ENCODE data around the gene SGCD. TPM values are rescaled to one million over a fixed set of nuclear protein-coding genes. Genes with fewer than 3 reads are reported as not detected.

Gene SGCD
- total RNA-seq, 1 donor from 2014 or later, result not detected

- intact Hi-C loops (cut with micrococcal nuclease), result no loop called here
Measured at GRCh38 chr5:156361436-156362109, 34.6 kb downstream of the SGCD start.

- intact Hi-C loops (cut with micrococcal nuclease), result no loop called here
Measured at GRCh38 chr5:156363861-156364260, 36.9 kb downstream of the SGCD start.

GRCh38 chr5:156366521-156366920, 39.6 kb downstream of the SGCD start:
- intact Hi-C loops (cut with micrococcal nuclease), result no loop called here

GRCh38 chr5:156367597-156367996, 40.6 kb downstream of the SGCD start:
- intact Hi-C loops (cut with micrococcal nuclease), result no loop called here

- intact Hi-C loops (cut with micrococcal nuclease), result no loop called here
Measured at GRCh38 chr5:156375895-156376495, 49.0 kb downstream of the SGCD start.

- intact Hi-C loops (cut with micrococcal nuclease), result no loop called here
Measured at GRCh38 chr5:156376751-156377150, 49.8 kb downstream of the SGCD start.

- intact Hi-C loops (cut with micrococcal nuclease), result no loop called here
Measured at GRCh38 chr5:156378159-156378558, 51.2 kb downstream of the SGCD start.

GRCh38 chr5:156379206-156379605, 52.2 kb downstream of the SGCD start:
- intact Hi-C loops (cut with micrococcal nuclease), result no loop called here

GRCh38 chr5:156380848-156381247, 53.9 kb downstream of the SGCD start:
- intact Hi-C loops (cut with micrococcal nuclease), result no loop called here

GRCh38 chr5:156383510-156384265, 56.7 kb downstream of the SGCD start:
- intact Hi-C loops (cut with micrococcal nuclease), result no loop called here

GRCh38 chr5:156385416-156385815, 58.5 kb downstream of the SGCD start:
- intact Hi-C loops (cut with micrococcal nuclease), result no loop called here

- intact Hi-C loops (cut with micrococcal nuclease), result no loop called here
Measured at GRCh38 chr5:156386976-156387375, 60.0 kb downstream of the SGCD start.

- intact Hi-C loops (cut with micrococcal nuclease), result no loop called here
Measured at GRCh38 chr5:156387391-156387790, 60.4 kb downstream of the SGCD start.

- intact Hi-C loops (cut with micrococcal nuclease), result no loop called here
Measured at GRCh38 chr5:156388233-156388632, 61.3 kb downstream of the SGCD start.

GRCh38 chr5:156391139-156391538, 64.2 kb downstream of the SGCD start:
- intact Hi-C loops (cut with micrococcal nuclease), result no loop called here

GRCh38 chr5:156393980-156394379, 67.0 kb downstream of the SGCD start:
- intact Hi-C loops (cut with micrococcal nuclease), result no loop called here

GRCh38 chr5:156394642-156395305, 67.8 kb downstream of the SGCD start:
- intact Hi-C loops (cut with micrococcal nuclease), result no loop called here

- intact Hi-C loops (cut with micrococcal nuclease), result no loop called here
Measured at GRCh38 chr5:156395306-156395675, 68.3 kb downstream of the SGCD start.

GRCh38 chr5:156396063-156396829, 69.3 kb downstream of the SGCD start:
- intact Hi-C loops (cut with micrococcal nuclease), result no loop called here

- intact Hi-C loops (cut with micrococcal nuclease), result no loop called here
Measured at GRCh38 chr5:156396830-156397081, 69.8 kb downstream of the SGCD start.

GRCh38 chr5:156399323-156399722, 72.4 kb downstream of the SGCD start:
- intact Hi-C loops (cut with micrococcal nuclease), result no loop called here

Measured in T-helper 1 cell treated with Interleukin-12 subunit alpha and Interleukin-12 subunit beta and Interleukin-4 antibody, amounts not matched to agents 30 ng/mL and 1 ng/mL, for 36 hours (primary cell).